Measurements from ENCODE around the gene TM6SF1. TPM values are rescaled to one million over a fixed set of nuclear protein-coding genes. Genes with fewer than 3 reads are reported as not detected.
"Not testable (repeated sequence)": the region's sequence is repeated elsewhere in the genome, so short reads cannot be mapped to it uniquely, and the experiment has no call there.

TM6SF1 gene
- total and polyA plus RNA-seq, 2 donors, result 2.9 to 11.7 TPM

- peaks cover 0 to 2% of the 10 kb centered on the region in 2 donors for H3K36me3 ChIP-seq (ENCODE audit: control insufficient read depth in 2 of 2, insufficient read depth in 2 of 2, low read length in 1 of 2)
- H3K4me1 ChIP-seq (ENCODE audit: control insufficient read depth in 2 of 2, insufficient read depth in 2 of 2, low read length in 2 of 2), result peaks cover 0 to 6% of the 10 kb centered on the region in 2 donors
- DNase-seq (ENCODE audit: low read depth in 6 of 9, low spot score in 9 of 9), result no peak
- WGBS, result 95% methylated on average over 1 of the region's 1 CpG
- no peaks in the 10 kb centered on the region for H3K27me3 ChIP-seq (ENCODE audit: control insufficient read depth in 2 of 2, insufficient read depth in 1 of 2, low read length in 1 of 2)
- H3K9me3 ChIP-seq (ENCODE audit: control insufficient read depth in 2 of 2, insufficient read depth in 1 of 2, low read length in 1 of 2), result no peaks in the 10 kb centered on the region
- H3K4me3 ChIP-seq (ENCODE audit: low read length in 2 of 2), result no peak overlapping the region
- no peak overlapping the region for H3K27ac ChIP-seq (ENCODE audit: low read depth in 1 of 2, low read length in 1 of 2)
These were observed 50.9 kb downstream of the TM6SF1 start for GRCh38 chr15:83158393-83158792.

GRCh38 chr15:83160741-83161140 is 53.3 kb downstream of the TM6SF1 start:
- Histone ChIP-seq H3K4me1 (ENCODE audit: control insufficient read depth in 2 of 2, insufficient read depth in 2 of 2, low read length in 2 of 2) (peaks cover 0 to 10% of the 10 kb centered on the region in 2 donors), H3K9me3 (ENCODE audit: control insufficient read depth in 2 of 2, insufficient read depth in 1 of 2, low read length in 1 of 2) (no peaks in the 10 kb centered on the region), H3K36me3 (ENCODE audit: control insufficient read depth in 2 of 2, insufficient read depth in 2 of 2, low read length in 1 of 2) (peaks cover 0 to 2% of the 10 kb centered on the region in 2 donors), H3K4me3 (ENCODE audit: low read length in 2 of 2) (no peak overlapping the region), H3K27me3 (ENCODE audit: control insufficient read depth in 2 of 2, insufficient read depth in 1 of 2, low read length in 1 of 2) (no peaks in the 10 kb centered on the region), H3K27ac (ENCODE audit: low read depth in 1 of 2, low read length in 1 of 2) (no peak overlapping the region)
- no peak for DNase-seq (ENCODE audit: low read depth in 6 of 9, low spot score in 9 of 9)
- 97% methylated on average over 3 of the region's 3 CpGs for WGBS

- 74% methylated on average over 4 of the region's 4 CpGs for WGBS
- no peaks in the 10 kb centered on the region for H3K36me3 ChIP-seq (ENCODE audit: control insufficient read depth in 2 of 2, insufficient read depth in 2 of 2, low read length in 1 of 2)
- no peaks in the 10 kb centered on the region for H3K27me3 ChIP-seq (ENCODE audit: control insufficient read depth in 2 of 2, insufficient read depth in 1 of 2, low read length in 1 of 2)
- peaks cover 0 to 10% of the 10 kb centered on the region in 2 donors for H3K4me1 ChIP-seq (ENCODE audit: control insufficient read depth in 2 of 2, insufficient read depth in 2 of 2, low read length in 2 of 2)
- no peak overlapping the region for H3K27ac ChIP-seq (ENCODE audit: low read depth in 1 of 2, low read length in 1 of 2)
- H3K4me3 ChIP-seq (ENCODE audit: low read length in 2 of 2), result no peak overlapping the region
- peak in 7 of 9 donors; percentile 3 to 49 (median 14) for DNase-seq (ENCODE audit: low read depth in 6 of 9, low spot score in 9 of 9)
- H3K9me3 ChIP-seq (ENCODE audit: control insufficient read depth in 2 of 2, insufficient read depth in 1 of 2, low read length in 1 of 2), result peaks cover 0 to 4% of the 10 kb centered on the region in 2 donors
These were observed 55.6 kb downstream of the TM6SF1 start for GRCh38 chr15:83163032-83163431.

GRCh38 chr15:83164111-83164770 is 56.8 kb downstream of the TM6SF1 start:
- Histone ChIP-seq H3K27me3 (ENCODE audit: control insufficient read depth in 2 of 2, insufficient read depth in 1 of 2, low read length in 1 of 2) (no peaks in the 10 kb centered on the region), H3K27ac (ENCODE audit: low read depth in 1 of 2, low read length in 1 of 2) (peak overlapping the region in 1 of 2 donors; percentile 45), H3K36me3 (ENCODE audit: control insufficient read depth in 2 of 2, insufficient read depth in 2 of 2, low read length in 1 of 2) (no peaks in the 10 kb centered on the region), H3K4me1 (ENCODE audit: control insufficient read depth in 2 of 2, insufficient read depth in 2 of 2, low read length in 2 of 2) (peaks cover 0 to 10% of the 10 kb centered on the region in 2 donors), H3K9me3 (ENCODE audit: control insufficient read depth in 2 of 2, insufficient read depth in 1 of 2, low read length in 1 of 2) (peaks cover 0 to 4% of the 10 kb centered on the region in 2 donors), H3K4me3 (ENCODE audit: low read length in 2 of 2) (no peak overlapping the region)
- 90% methylated on average over 1 of the region's 1 CpG for WGBS
- no peak for DNase-seq (ENCODE audit: low read depth in 6 of 9, low spot score in 9 of 9)

GRCh38 chr15:83164771-83165404 is 57.4 kb downstream of the TM6SF1 start:
- Histone ChIP-seq H3K4me1 (ENCODE audit: control insufficient read depth in 2 of 2, insufficient read depth in 2 of 2, low read length in 2 of 2) (peaks cover 0 to 10% of the 10 kb centered on the region in 2 donors), H3K36me3 (ENCODE audit: control insufficient read depth in 2 of 2, insufficient read depth in 2 of 2, low read length in 1 of 2) (no peaks in the 10 kb centered on the region), H3K9me3 (ENCODE audit: control insufficient read depth in 2 of 2, insufficient read depth in 1 of 2, low read length in 1 of 2) (peaks cover 0 to 4% of the 10 kb centered on the region in 2 donors), H3K27ac (ENCODE audit: low read depth in 1 of 2, low read length in 1 of 2) (peak overlapping the region in 1 of 2 donors; percentile 72), H3K27me3 (ENCODE audit: control insufficient read depth in 2 of 2, insufficient read depth in 1 of 2, low read length in 1 of 2) (no peaks in the 10 kb centered on the region), H3K4me3 (ENCODE audit: low read length in 2 of 2) (no peak overlapping the region)
- WGBS, result 8% methylated on average over 4 of the region's 4 CpGs
- DNase-seq (ENCODE audit: low read depth in 6 of 9, low spot score in 9 of 9), result peak in 8 of 9 donors; percentile 2 to 63 (median 24)

- no peaks in the 10 kb centered on the region for H3K36me3 ChIP-seq (ENCODE audit: control insufficient read depth in 2 of 2, insufficient read depth in 2 of 2, low read length in 1 of 2)
- peaks cover 0 to 10% of the 10 kb centered on the region in 2 donors for H3K4me1 ChIP-seq (ENCODE audit: control insufficient read depth in 2 of 2, insufficient read depth in 2 of 2, low read length in 2 of 2)
- no peak overlapping the region for H3K4me3 ChIP-seq (ENCODE audit: low read length in 2 of 2)
- no peak for DNase-seq (ENCODE audit: low read depth in 6 of 9, low spot score in 9 of 9)
- no peaks in the 10 kb centered on the region for H3K27me3 ChIP-seq (ENCODE audit: control insufficient read depth in 2 of 2, insufficient read depth in 1 of 2, low read length in 1 of 2)
- WGBS, result 98% methylated on average over 3 of the region's 3 CpGs
- peaks cover 0 to 4% of the 10 kb centered on the region in 2 donors for H3K9me3 ChIP-seq (ENCODE audit: control insufficient read depth in 2 of 2, insufficient read depth in 1 of 2, low read length in 1 of 2)
- H3K27ac ChIP-seq (ENCODE audit: low read depth in 1 of 2, low read length in 1 of 2), result no peak overlapping the region
These were observed 58.8 kb downstream of the TM6SF1 start for GRCh38 chr15:83166218-83166617.

- 98% methylated on average over 2 of the region's 2 CpGs for WGBS
- no peak overlapping the region for H3K27ac ChIP-seq (ENCODE audit: low read depth in 1 of 2, low read length in 1 of 2)
- H3K4me1 ChIP-seq (ENCODE audit: control insufficient read depth in 2 of 2, insufficient read depth in 2 of 2, low read length in 2 of 2), result peaks cover 0 to 10% of the 10 kb centered on the region in 2 donors
- peaks cover 0 to 4% of the 10 kb centered on the region in 2 donors for H3K9me3 ChIP-seq (ENCODE audit: control insufficient read depth in 2 of 2, insufficient read depth in 1 of 2, low read length in 1 of 2)
- no peaks in the 10 kb centered on the region for H3K36me3 ChIP-seq (ENCODE audit: control insufficient read depth in 2 of 2, insufficient read depth in 2 of 2, low read length in 1 of 2)
- no peaks in the 10 kb centered on the region for H3K27me3 ChIP-seq (ENCODE audit: control insufficient read depth in 2 of 2, insufficient read depth in 1 of 2, low read length in 1 of 2)
- DNase-seq (ENCODE audit: low read depth in 6 of 9, low spot score in 9 of 9), result no peak
- H3K4me3 ChIP-seq (ENCODE audit: low read length in 2 of 2), result no peak overlapping the region
These were observed 59.4 kb downstream of the TM6SF1 start for GRCh38 chr15:83166830-83167229.

GRCh38 chr15:83169576-83169975 is 62.1 kb downstream of the TM6SF1 start:
- WGBS, result 97% methylated on average over 5 of the region's 5 CpGs
- H3K9me3 ChIP-seq (ENCODE audit: control insufficient read depth in 2 of 2, insufficient read depth in 1 of 2, low read length in 1 of 2); H3K27ac ChIP-seq (ENCODE audit: low read depth in 1 of 2, low read length in 1 of 2); H3K4me1 ChIP-seq (ENCODE audit: control insufficient read depth in 2 of 2, insufficient read depth in 2 of 2, low read length in 2 of 2); H3K4me3 ChIP-seq (ENCODE audit: low read length in 2 of 2); DNase-seq (ENCODE audit: low read depth in 6 of 9, low spot score in 9 of 9); H3K36me3 ChIP-seq (ENCODE audit: control insufficient read depth in 2 of 2, insufficient read depth in 2 of 2, low read length in 1 of 2); H3K27me3 ChIP-seq (ENCODE audit: control insufficient read depth in 2 of 2, insufficient read depth in 1 of 2, low read length in 1 of 2): not testable (repeated sequence)

GRCh38 chr15:83170474-83171165 is 63.2 kb downstream of the TM6SF1 start:
- 89% methylated on average over 4 of the region's 4 CpGs for WGBS
- Histone ChIP-seq H3K27ac (ENCODE audit: low read depth in 1 of 2, low read length in 1 of 2) (no peak overlapping the region), H3K9me3 (ENCODE audit: control insufficient read depth in 2 of 2, insufficient read depth in 1 of 2, low read length in 1 of 2) (peaks cover 0 to 4% of the 10 kb centered on the region in 2 donors), H3K36me3 (ENCODE audit: control insufficient read depth in 2 of 2, insufficient read depth in 2 of 2, low read length in 1 of 2) (no peaks in the 10 kb centered on the region), H3K4me1 (ENCODE audit: control insufficient read depth in 2 of 2, insufficient read depth in 2 of 2, low read length in 2 of 2) (peaks cover 0 to under 1% of the 10 kb centered on the region in 2 donors), H3K27me3 (ENCODE audit: control insufficient read depth in 2 of 2, insufficient read depth in 1 of 2, low read length in 1 of 2) (no peaks in the 10 kb centered on the region), H3K4me3 (ENCODE audit: low read length in 2 of 2) (no peak overlapping the region)
- no peak for DNase-seq (ENCODE audit: low read depth in 6 of 9, low spot score in 9 of 9)

Data from thymus (tissue), 11 donors.